Smooth muscle cell (in vitro differentiated cells): ENCODE data around the gene PRPF38B. TPM values are rescaled to one million over a fixed set of nuclear protein-coding genes. Genes with fewer than 3 reads are reported as not detected.

Source experiments
- DNase-seq: peaks from one replicate; lab custom pipeline; 2025; ENCODE audit not compliant: unreplicated experiment; lab: John Stamatoyannopoulos, UW
- H2AFZ ChIP-seq: fragments of 200-600 bp; sonication (generic); 2 replicates; pipeline ENCODE4 v1.6.0; 2016; ENCODE audit warnings: antibody characterized with exemption, low read depth, mild to moderate bottlenecking
- H3F3A ChIP-seq: fragments of 200-600 bp; sonication (generic); 2 replicates; pipeline ENCODE4 v1.6.0; 2017; ENCODE audit warnings: antibody characterized with exemption, low read depth
- H3K27ac ChIP-seq: fragments of 200-600 bp; sonication (generic); 2 replicates; pipeline ENCODE4 v1.5.1; 2016; ENCODE audit warnings: low read depth, mild to moderate bottlenecking
- H3K27me3 ChIP-seq: fragments of 200-600 bp; sonication (generic); 2 replicates; pipeline ENCODE4 v1.6.1; 2016; ENCODE audit warnings: low read depth, mild to moderate bottlenecking
- H3K36me3 ChIP-seq: fragments of 200-600 bp; sonication (generic); 2 replicates; pipeline ENCODE4 v1.5.1; 2016; ENCODE audit warnings: low read depth
- H3K4me1 ChIP-seq: fragments of 200-600 bp; sonication (generic); 2 replicates; pipeline ENCODE4 v1.5.1; 2016; ENCODE audit warnings: low read depth
- H3K4me2 ChIP-seq: fragments of 200-600 bp; sonication (generic); 2 replicates; pipeline ENCODE4 v1.6.0; 2016; ENCODE audit warnings: mild to moderate bottlenecking
- H3K4me3 ChIP-seq: fragments of 200-600 bp; sonication (generic); 2 replicates; pipeline ENCODE4 v1.5.1; 2016; ENCODE audit warnings: mild to moderate bottlenecking
- H3K79me2 ChIP-seq: fragments of 200-600 bp; sonication (generic); 2 replicates; pipeline ENCODE4 v1.6.0; 2016; ENCODE audit warnings: low read depth, mild to moderate bottlenecking
- H3K9ac ChIP-seq: fragments of 200-600 bp; sonication (generic); 2 replicates; pipeline ENCODE4 v1.6.0; 2016; ENCODE audit warnings: low read depth
- H3K9me3 ChIP-seq: fragments of 200-600 bp; sonication (generic); replicated peaks from 2 replicates; pipeline ENCODE4 v1.5.1; 2016; ENCODE audit warnings: low read depth
- H4K20me1 ChIP-seq: fragments of 200-600 bp; sonication (generic); 2 replicates; pipeline ENCODE4 v1.6.0; 2016; ENCODE audit warnings: low read depth
- CTCF ChIP-seq: fragments of 200-600 bp; sonication (generic); IDR thresholded peaks from 2 replicates; pipeline ENCODE4 v1.5.1; 2017; ENCODE audit warnings: borderline replicate concordance, mild to moderate bottlenecking, antibody characterized with exemption; ENCODE audit not compliant: insufficient read depth, poor library complexity, severe bottlenecking
- WGBS: methylation state at CpG from one replicate; pipeline ENCODE4 v1.1.7; 2016; ENCODE audit warnings: low lambda C conversion rate; 5-methylcytosine and 5-hydroxymethylcytosine counted together
- polyA plus RNA-seq: library from polyadenylated mRNA; unstranded; fragments of >200 nt; fragmentation: Nextera tagmentation; extraction: Ambion mirVana; gene quantifications from 2 replicates; pipeline ENCODE4 v1.2.1, GENCODE V29; 2016
- total RNA-seq: library from RNA; depleted of rRNA; stranded (reverse); fragments of >200 nt; gene quantifications from 2 replicates; pipeline ENCODE4 v1.2.3, GENCODE V29; 2014

Gene PRPF38B
- total and polyA plus RNA-seq, 2 experiments from 2014 or later = 20.6 to 28.0 TPM

- no peak for DNase-seq
- Histone ChIP-seq H3K4me1 (peaks cover 21% of the 10 kb centered on the region), H3F3A (peaks cover 22% of the 10 kb centered on the region), H3K27ac (no peak overlapping the region), H3K36me3 (no peaks in the 10 kb centered on the region), H3K9me3 (no peaks in the 10 kb centered on the region), H3K27me3 (no peaks in the 10 kb centered on the region), H4K20me1 (no peaks in the 10 kb centered on the region), H3K9ac (no peak overlapping the region), H3K4me3 (no peak overlapping the region), H3K4me2 (no peak overlapping the region), H3K79me2 (no peaks in the 10 kb centered on the region), H2AFZ (no peak overlapping the region)
- no peak for TF ChIP-seq CTCF
- WGBS = 89% methylated on average over 9 of the region's 9 CpGs
These were observed 25.7 kb downstream of the PRPF38B start for GRCh38 chr1:108717774-108718316.

GRCh38 chr1:108718927-108719655 is 27.0 kb downstream of the PRPF38B start:
- no peaks in the 10 kb centered on the region for H4K20me1 ChIP-seq
- TF ChIP-seq CTCF = no peak
- H3K36me3 ChIP-seq = no peaks in the 10 kb centered on the region
- no peak overlapping the region for H2AFZ ChIP-seq
- H3K27ac ChIP-seq = peak overlapping the region; percentile 93
- H3K9me3 ChIP-seq = no peaks in the 10 kb centered on the region
- peak overlapping the region; percentile 58 for H3K9ac ChIP-seq
- no peak for DNase-seq
- H3K4me2 ChIP-seq = no peak overlapping the region
- WGBS = 77% methylated on average over 6 of the region's 6 CpGs
- no peak overlapping the region for H3K4me3 ChIP-seq
- no peaks in the 10 kb centered on the region for H3K27me3 ChIP-seq
- H3F3A ChIP-seq = peaks cover 22% of the 10 kb centered on the region
- H3K79me2 ChIP-seq = no peaks in the 10 kb centered on the region
- peaks cover 20% of the 10 kb centered on the region for H3K4me1 ChIP-seq

- H3F3A ChIP-seq = peaks cover 22% of the 10 kb centered on the region
- no peak for DNase-seq
- no peaks in the 10 kb centered on the region for H3K36me3 ChIP-seq
- no peaks in the 10 kb centered on the region for H3K79me2 ChIP-seq
- H3K4me3 ChIP-seq = no peak overlapping the region
- 59% methylated on average over 8 of the region's 8 CpGs for WGBS
- H3K9ac ChIP-seq = peak overlapping the region; percentile 73
- no peak overlapping the region for H2AFZ ChIP-seq
- H3K27me3 ChIP-seq = no peaks in the 10 kb centered on the region
- H3K4me1 ChIP-seq = peaks cover 18% of the 10 kb centered on the region
- TF ChIP-seq CTCF = no peak
- peak overlapping the region; percentile 44 for H3K4me2 ChIP-seq
- H4K20me1 ChIP-seq = no peaks in the 10 kb centered on the region
- no peaks in the 10 kb centered on the region for H3K9me3 ChIP-seq
- H3K27ac ChIP-seq = peak overlapping the region; percentile 93
These were observed 27.7 kb downstream of the PRPF38B start for GRCh38 chr1:108719656-108720435.
